ENCODE results near the gene TYR. TPM values are rescaled to one million over a fixed set of nuclear protein-coding genes. Genes with fewer than 3 reads are reported as not detected.
"Not testable (repeated sequence)": the region's sequence is repeated elsewhere in the genome, so short reads cannot be mapped to it uniquely, and the experiment has no call there.

The TYR gene
- total and polyA plus RNA-seq, 2 donors (not counting 1 experiment from before 2014, with no cell fraction given): not detected

DNA sequence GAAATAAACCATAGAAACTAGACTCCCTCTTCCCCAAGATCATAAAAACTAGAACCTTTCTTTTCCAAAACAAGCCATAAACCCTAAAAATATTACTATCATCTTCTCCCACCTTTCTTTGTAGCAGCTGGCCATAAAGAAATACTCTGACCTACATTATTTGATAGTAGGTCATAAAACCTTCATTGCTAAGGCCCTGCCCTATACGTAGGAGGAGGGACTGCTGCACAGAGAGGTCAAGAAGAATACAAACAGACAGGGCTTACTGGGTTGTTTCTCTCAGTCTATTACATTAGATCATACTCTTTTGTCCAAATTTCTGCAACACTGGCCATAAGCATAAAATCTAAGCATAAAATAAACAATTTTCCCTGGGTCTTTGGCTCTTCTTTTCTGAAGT is 101.5 kb downstream of the TYR start:
- Histone ChIP-seq H3K27ac (ENCODE audit: insufficient read depth, low read length) (no peak overlapping the region), H2AFZ (ENCODE audit: low read length) (no peak overlapping the region), H3K27me3 (ENCODE audit: control insufficient read depth, insufficient read depth, low read length) (no peaks in the 10 kb centered on the region), H3K4me3 (replicated peaks in 1 of 4; ENCODE audit: control extremely low read depth in 1 of 4, insufficient read depth in 1 of 4, low read depth in 3 of 4, low read length in 4 of 4) (no peak overlapping the region), H3K4me2 (ENCODE audit: extremely low read depth, insufficient read depth, low read length) (no peak overlapping the region), H3K4me1 (ENCODE audit: control insufficient read depth, extremely low read depth, insufficient read depth, low read length) (no peaks in the 10 kb centered on the region), H3K79me2 (ENCODE audit: control insufficient read depth, insufficient read depth, low read length) (no peaks in the 10 kb centered on the region), H4K20me1 (ENCODE audit: control insufficient read depth, extremely low read depth, insufficient read depth, low read length) (no peaks in the 10 kb centered on the region), H3K9ac (ENCODE audit: insufficient read depth, low read length) (no peak overlapping the region), H3K9me3 (ENCODE audit: control insufficient read depth, insufficient read depth, low read depth, low read length) (no peaks in the 10 kb centered on the region), H3K36me3 (ENCODE audit: control insufficient read depth, insufficient read depth, low read length) (no peaks in the 10 kb centered on the region)
- DNase-seq (ENCODE audit: low read depth in 2 of 2): no peak
- TF ChIP-seq, protein P1, sequence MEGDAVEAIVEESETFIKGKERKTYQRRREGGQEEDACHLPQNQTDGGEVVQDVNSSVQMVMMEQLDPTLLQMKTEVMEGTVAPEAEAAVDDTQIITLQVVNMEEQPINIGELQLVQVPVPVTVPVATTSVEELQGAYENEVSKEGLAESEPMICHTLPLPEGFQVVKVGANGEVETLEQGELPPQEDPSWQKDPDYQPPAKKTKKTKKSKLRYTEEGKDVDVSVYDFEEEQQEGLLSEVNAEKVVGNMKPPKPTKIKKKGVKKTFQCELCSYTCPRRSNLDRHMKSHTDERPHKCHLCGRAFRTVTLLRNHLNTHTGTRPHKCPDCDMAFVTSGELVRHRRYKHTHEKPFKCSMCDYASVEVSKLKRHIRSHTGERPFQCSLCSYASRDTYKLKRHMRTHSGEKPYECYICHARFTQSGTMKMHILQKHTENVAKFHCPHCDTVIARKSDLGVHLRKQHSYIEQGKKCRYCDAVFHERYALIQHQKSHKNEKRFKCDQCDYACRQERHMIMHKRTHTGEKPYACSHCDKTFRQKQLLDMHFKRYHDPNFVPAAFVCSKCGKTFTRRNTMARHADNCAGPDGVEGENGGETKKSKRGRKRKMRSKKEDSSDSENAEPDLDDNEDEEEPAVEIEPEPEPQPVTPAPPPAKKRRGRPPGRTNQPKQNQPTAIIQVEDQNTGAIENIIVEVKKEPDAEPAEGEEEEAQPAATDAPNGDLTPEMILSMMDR (conservative IDR thresholded peaks at IDR 0.05 in 1 of 2, IDR thresholded peaks at IDR 0.05 in 1 of 2; ENCODE audit: low read depth in 1 of 2, low read length in 2 of 2): no peak
- no peak for TF ChIP-seq EZH2 (IDR thresholded peaks at IDR 0.05; ENCODE audit: low read length, missing control alignments)

DNA sequence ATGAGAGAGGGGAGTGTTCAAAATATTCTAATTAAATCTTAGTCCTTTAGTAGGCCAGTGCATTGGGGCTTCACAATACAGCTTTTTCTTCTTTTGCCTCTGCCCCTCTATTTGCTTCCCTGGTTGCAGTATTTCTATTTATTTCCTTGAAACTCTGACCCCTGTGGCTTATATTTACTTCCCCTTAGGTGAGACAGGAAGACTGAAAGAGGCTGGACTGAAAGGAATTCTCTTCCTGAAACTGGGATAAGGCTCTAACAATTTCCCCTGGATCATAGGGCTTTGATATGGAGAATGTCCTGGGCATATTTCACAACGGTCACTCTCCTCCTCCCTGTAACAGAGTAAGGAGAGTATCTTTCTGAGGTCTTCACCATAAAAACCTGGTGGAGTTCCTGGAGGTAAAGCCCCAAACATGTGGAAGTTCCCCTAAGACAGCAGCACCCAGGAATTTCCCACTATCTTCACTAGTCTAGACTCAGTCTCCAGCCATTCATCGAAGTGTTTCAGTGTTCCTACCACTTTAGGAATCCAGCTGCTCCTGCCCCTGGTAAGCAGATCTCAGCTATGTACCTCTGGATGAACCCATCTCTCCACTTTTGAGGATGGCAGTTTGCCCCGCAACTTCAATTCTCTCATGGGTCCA is 103.5 kb downstream of the TYR start:
- not testable (repeated sequence) for H4K20me1 ChIP-seq (ENCODE audit: control insufficient read depth, extremely low read depth, insufficient read depth, low read length); H3K4me2 ChIP-seq (ENCODE audit: extremely low read depth, insufficient read depth, low read length); H3K27me3 ChIP-seq (ENCODE audit: control insufficient read depth, insufficient read depth, low read length); H3K4me3 ChIP-seq (replicated peaks in 1 of 4; ENCODE audit: control extremely low read depth in 1 of 4, insufficient read depth in 1 of 4, low read depth in 3 of 4, low read length in 4 of 4); H3K79me2 ChIP-seq (ENCODE audit: control insufficient read depth, insufficient read depth, low read length); H3K9me3 ChIP-seq (ENCODE audit: control insufficient read depth, insufficient read depth, low read depth, low read length); DNase-seq (ENCODE audit: low read depth in 2 of 2); H3K27ac ChIP-seq (ENCODE audit: insufficient read depth, low read length); H3K36me3 ChIP-seq (ENCODE audit: control insufficient read depth, insufficient read depth, low read length); H3K4me1 ChIP-seq (ENCODE audit: control insufficient read depth, extremely low read depth, insufficient read depth, low read length); H2AFZ ChIP-seq (ENCODE audit: low read length); H3K9ac ChIP-seq (ENCODE audit: insufficient read depth, low read length)

DNA sequence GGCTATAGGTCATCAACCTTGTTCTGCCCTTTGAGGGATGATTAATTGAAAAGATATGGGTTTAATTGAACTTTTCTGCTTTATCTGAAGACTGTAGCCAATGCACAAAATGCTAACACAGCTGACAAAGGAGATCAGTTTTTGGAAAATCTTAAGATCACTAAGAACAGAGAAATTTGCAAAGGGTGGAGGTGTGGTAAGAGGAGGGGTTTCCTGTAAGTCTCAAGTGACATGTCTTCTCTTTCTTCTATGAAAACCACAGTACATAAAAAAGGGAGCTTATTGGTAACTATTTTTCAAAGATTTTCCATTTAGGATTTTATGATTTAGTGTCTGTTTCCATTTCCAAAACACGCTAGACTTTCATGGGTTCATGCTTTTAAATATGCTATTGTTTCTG is 108.9 kb downstream of the TYR start:
- DNase-seq (ENCODE audit: low read depth in 2 of 2); H3K9ac ChIP-seq (ENCODE audit: insufficient read depth, low read length); H2AFZ ChIP-seq (ENCODE audit: low read length); H4K20me1 ChIP-seq (ENCODE audit: control insufficient read depth, extremely low read depth, insufficient read depth, low read length); H3K4me2 ChIP-seq (ENCODE audit: extremely low read depth, insufficient read depth, low read length); H3K79me2 ChIP-seq (ENCODE audit: control insufficient read depth, insufficient read depth, low read length); H3K27ac ChIP-seq (ENCODE audit: insufficient read depth, low read length); H3K9me3 ChIP-seq (ENCODE audit: control insufficient read depth, insufficient read depth, low read depth, low read length); H3K4me1 ChIP-seq (ENCODE audit: control insufficient read depth, extremely low read depth, insufficient read depth, low read length); H3K27me3 ChIP-seq (ENCODE audit: control insufficient read depth, insufficient read depth, low read length); H3K4me3 ChIP-seq (replicated peaks in 1 of 4; ENCODE audit: control extremely low read depth in 1 of 4, insufficient read depth in 1 of 4, low read depth in 3 of 4, low read length in 4 of 4); H3K36me3 ChIP-seq (ENCODE audit: control insufficient read depth, insufficient read depth, low read length): not testable (repeated sequence)

DNA sequence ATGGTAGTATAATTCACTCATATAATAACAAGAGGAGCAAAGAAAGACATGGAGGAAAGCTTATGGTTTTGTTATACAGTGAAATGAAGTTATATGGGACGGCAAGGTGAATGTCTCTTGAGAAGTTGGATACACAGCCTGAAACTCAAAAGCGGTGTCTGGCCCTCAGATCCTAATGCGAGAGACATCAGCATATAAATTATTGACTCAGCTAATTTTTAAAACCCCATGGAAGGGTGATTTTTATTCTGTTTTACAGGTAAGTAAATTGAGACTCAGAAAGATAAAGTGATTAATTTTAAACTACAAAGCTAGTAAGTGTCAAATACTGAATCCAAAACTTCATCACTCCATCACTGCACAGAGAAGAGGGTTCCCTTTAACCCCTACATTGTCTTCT is 110.3 kb downstream of the TYR start:
- H3K4me3 ChIP-seq (replicated peaks in 1 of 4; ENCODE audit: control extremely low read depth in 1 of 4, insufficient read depth in 1 of 4, low read depth in 3 of 4, low read length in 4 of 4); H3K9ac ChIP-seq (ENCODE audit: insufficient read depth, low read length); H3K9me3 ChIP-seq (ENCODE audit: control insufficient read depth, insufficient read depth, low read depth, low read length); H3K27me3 ChIP-seq (ENCODE audit: control insufficient read depth, insufficient read depth, low read length); H3K79me2 ChIP-seq (ENCODE audit: control insufficient read depth, insufficient read depth, low read length); H2AFZ ChIP-seq (ENCODE audit: low read length); H4K20me1 ChIP-seq (ENCODE audit: control insufficient read depth, extremely low read depth, insufficient read depth, low read length); H3K4me2 ChIP-seq (ENCODE audit: extremely low read depth, insufficient read depth, low read length); H3K36me3 ChIP-seq (ENCODE audit: control insufficient read depth, insufficient read depth, low read length); H3K27ac ChIP-seq (ENCODE audit: insufficient read depth, low read length); DNase-seq (ENCODE audit: low read depth in 2 of 2); H3K4me1 ChIP-seq (ENCODE audit: control insufficient read depth, extremely low read depth, insufficient read depth, low read length): not testable (repeated sequence)
